ENCODE measurements around the gene RBM38. TPM values are rescaled to one million over a fixed set of nuclear protein-coding genes. Genes with fewer than 3 reads are reported as not detected.

RBM38 gene
- polyA plus RNA-seq, 4 donors: 13.2 to 17.5 (median 15.8) TPM

DNA sequence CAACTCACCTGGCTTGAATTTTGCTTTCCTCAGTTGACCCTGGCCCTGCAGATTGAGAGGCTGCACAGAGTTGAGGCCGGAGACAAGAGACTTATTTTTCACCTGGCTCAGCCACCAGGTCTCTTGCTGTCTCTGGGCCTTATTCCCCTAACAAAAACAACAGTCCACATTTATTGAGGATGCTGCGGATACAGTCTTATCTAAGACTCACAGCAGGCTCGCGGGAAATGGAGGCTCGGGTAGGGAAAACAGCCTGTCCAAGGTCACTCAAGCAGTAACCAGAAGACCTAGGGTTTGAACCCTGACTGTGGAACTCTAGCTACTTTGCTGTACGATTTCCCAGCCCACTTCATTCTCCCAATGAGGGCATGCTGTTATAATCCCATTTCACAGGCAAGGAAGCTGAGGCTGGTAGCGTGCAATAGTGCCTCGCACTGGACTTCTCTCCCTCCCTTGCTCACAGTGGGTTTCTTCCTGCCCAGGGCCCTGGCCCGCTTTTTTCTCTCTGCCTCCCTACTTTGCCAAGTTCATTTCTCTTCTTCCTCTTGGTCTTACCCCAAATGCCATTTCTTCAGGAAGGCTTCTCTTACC, 57.7 kb downstream of the RBM38 start:
- Histone ChIP-seq H3K4me1 (ENCODE audit: control insufficient read depth in 3 of 3, insufficient read depth in 2 of 3, low read depth in 1 of 3, low read length in 2 of 3) (no peaks in the 10 kb centered on the region), H3K36me3 (ENCODE audit: control insufficient read depth in 3 of 3, insufficient read depth in 2 of 3, low read depth in 1 of 3, low read length in 3 of 3) (no peaks in the 10 kb centered on the region), H3K27ac (ENCODE audit: low read depth in 1 of 3, low read length in 2 of 3) (no peak overlapping the region), H3K9me3 (ENCODE audit: control insufficient read depth in 2 of 2, insufficient read depth in 1 of 2, low read depth in 1 of 2, low read length in 1 of 2) (no peaks in the 10 kb centered on the region), H3K4me3 (ENCODE audit: low read depth in 1 of 3, low read length in 3 of 3) (no peak overlapping the region), H3K27me3 (ENCODE audit: control insufficient read depth in 3 of 3, insufficient read depth in 3 of 3, low read length in 3 of 3) (peaks cover 0 to 3% (median 0%) of the 10 kb centered on the region in 3 donors)
- WGBS, 3 donors: 73 to 87% (median 76%) methylated on average over 9 of the region's 9 CpGs
- FAIRE-seq: no peak
- DNase-seq: no peak

DNA sequence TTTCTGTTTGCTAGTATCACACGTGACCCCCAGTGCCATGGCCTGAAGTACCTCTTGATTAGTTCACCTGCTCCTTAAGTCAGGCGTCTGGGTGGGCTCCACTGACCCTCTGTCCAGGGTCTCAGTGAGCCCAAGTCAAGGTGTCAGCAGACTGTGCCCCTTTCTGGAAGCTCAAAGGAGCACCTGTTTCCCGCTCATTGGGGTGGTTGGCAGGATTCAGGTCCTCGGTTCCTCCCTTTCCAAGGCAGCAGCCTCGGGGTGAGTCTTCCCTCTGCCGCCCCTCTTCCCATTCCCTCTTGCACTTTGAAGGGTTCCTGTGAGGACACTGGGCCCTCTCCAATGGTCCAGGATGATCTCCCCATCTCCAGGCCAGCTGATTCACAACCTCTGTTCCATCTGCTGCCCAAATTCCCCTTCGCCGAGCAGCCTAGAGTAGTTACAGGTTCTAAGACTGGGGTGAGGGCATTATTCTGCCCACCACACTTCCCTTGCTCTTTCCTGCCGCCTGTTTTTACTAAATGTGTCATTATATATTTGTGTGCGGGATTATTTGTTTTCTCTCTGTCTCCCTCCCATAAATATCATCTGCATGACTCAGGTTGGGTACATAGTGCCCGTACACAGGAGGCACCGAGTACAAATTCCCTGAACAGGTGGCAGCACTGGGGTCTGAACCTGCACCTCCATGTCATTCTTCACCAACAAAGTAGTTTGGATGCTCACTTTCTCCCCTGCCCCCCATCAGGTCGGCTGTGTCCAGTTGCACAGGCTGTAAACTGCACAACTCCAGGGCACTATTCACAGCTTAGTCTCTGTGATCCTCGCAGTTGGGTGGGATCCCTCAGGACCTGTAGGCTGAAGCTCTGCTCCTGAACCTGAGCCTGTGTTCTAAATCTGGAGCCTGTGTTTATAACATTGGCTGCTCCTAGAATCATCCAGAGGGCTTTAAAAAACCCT, 58.5 kb downstream of the RBM38 start:
- DNase-seq: no peak
- no peaks in the 10 kb centered on the region for H3K9me3 ChIP-seq (ENCODE audit: control insufficient read depth in 2 of 2, insufficient read depth in 1 of 2, low read depth in 1 of 2, low read length in 1 of 2)
- 60 to 75% (median 70%) methylated on average over 14 of the region's 14 CpGs for whole genome bisulfite sequencing, 3 donors
- no peak for FAIRE-seq
- no peak overlapping the region for H3K4me3 ChIP-seq (ENCODE audit: low read depth in 1 of 3, low read length in 3 of 3)
- no peak overlapping the region for H3K27ac ChIP-seq (ENCODE audit: low read depth in 1 of 3, low read length in 2 of 3)
- H3K4me1 ChIP-seq (ENCODE audit: control insufficient read depth in 3 of 3, insufficient read depth in 2 of 3, low read depth in 1 of 3, low read length in 2 of 3): no peaks in the 10 kb centered on the region
- no peaks in the 10 kb centered on the region for H3K36me3 ChIP-seq (ENCODE audit: control insufficient read depth in 3 of 3, insufficient read depth in 2 of 3, low read depth in 1 of 3, low read length in 3 of 3)
- H3K27me3 ChIP-seq (ENCODE audit: control insufficient read depth in 3 of 3, insufficient read depth in 3 of 3, low read length in 3 of 3): peaks cover 0 to 3% (median 0%) of the 10 kb centered on the region in 3 donors

DNA sequence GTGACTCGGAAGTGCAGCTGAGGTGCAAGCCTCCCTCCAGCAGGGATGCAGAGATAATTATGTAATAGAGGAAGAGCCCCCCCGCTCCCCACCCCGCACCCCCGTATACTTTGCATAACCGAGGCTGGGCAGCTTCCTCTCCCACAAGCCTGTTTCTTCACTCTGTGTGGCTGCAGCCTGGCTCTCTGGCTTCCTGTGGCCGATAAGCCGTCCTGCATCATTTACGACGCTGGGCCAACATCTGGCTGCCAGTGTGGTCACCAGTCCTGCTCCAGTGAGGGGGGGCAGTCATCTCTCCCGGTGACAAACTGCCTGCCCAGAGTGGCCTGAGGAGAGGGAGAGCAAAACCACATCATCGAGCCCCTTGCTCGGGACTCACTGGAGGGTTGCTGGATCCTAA, 59.2 kb downstream of the RBM38 start:
- Histone ChIP-seq H3K9me3 (ENCODE audit: control insufficient read depth in 2 of 2, insufficient read depth in 1 of 2, low read depth in 1 of 2, low read length in 1 of 2) (no peaks in the 10 kb centered on the region), H3K4me3 (ENCODE audit: low read depth in 1 of 3, low read length in 3 of 3) (no peak overlapping the region), H3K27ac (ENCODE audit: low read depth in 1 of 3, low read length in 2 of 3) (no peak overlapping the region), H3K4me1 (ENCODE audit: control insufficient read depth in 3 of 3, insufficient read depth in 2 of 3, low read depth in 1 of 3, low read length in 2 of 3) (no peaks in the 10 kb centered on the region), H3K36me3 (ENCODE audit: control insufficient read depth in 3 of 3, insufficient read depth in 2 of 3, low read depth in 1 of 3, low read length in 3 of 3) (no peaks in the 10 kb centered on the region), H3K27me3 (ENCODE audit: control insufficient read depth in 3 of 3, insufficient read depth in 3 of 3, low read length in 3 of 3) (peaks cover 0 to 3% (median 0%) of the 10 kb centered on the region in 3 donors)
- WGBS, 3 donors: 30 to 40% (median 32%) methylated on average over 12 of the region's 12 CpGs
- no peak for FAIRE-seq
- DNase-seq: peak in 1 of 2 donors; percentile 18

DNA sequence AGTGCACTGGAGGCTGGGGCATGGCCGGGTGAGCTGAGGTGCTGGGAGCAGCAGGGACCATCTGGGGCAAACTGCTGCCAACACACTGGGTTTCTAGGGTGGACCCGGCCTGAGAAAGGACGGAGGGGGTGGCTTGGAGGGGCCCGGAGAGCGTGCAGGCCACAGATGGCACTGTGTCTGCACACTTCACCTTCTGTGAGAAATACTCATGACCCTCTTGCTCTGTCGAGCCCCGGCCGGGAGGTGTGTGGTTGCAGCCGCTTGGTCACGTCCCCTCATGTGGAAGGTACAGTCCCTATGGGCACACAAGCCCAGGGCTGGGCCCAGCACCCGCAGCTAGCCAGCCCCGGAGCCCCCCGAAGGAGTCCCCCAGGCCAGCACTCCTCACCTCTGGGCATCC, 59.7 kb downstream of the RBM38 start:
- Histone ChIP-seq H3K4me1 (ENCODE audit: control insufficient read depth in 3 of 3, insufficient read depth in 2 of 3, low read depth in 1 of 3, low read length in 2 of 3) (no peaks in the 10 kb centered on the region), H3K36me3 (ENCODE audit: control insufficient read depth in 3 of 3, insufficient read depth in 2 of 3, low read depth in 1 of 3, low read length in 3 of 3) (no peaks in the 10 kb centered on the region), H3K4me3 (ENCODE audit: low read depth in 1 of 3, low read length in 3 of 3) (no peak overlapping the region), H3K27ac (ENCODE audit: low read depth in 1 of 3, low read length in 2 of 3) (no peak overlapping the region), H3K27me3 (ENCODE audit: control insufficient read depth in 3 of 3, insufficient read depth in 3 of 3, low read length in 3 of 3) (peaks cover 0 to 3% (median 0%) of the 10 kb centered on the region in 3 donors), H3K9me3 (ENCODE audit: control insufficient read depth in 2 of 2, insufficient read depth in 1 of 2, low read depth in 1 of 2, low read length in 1 of 2) (no peaks in the 10 kb centered on the region)
- WGBS, 3 donors: 63 to 71% (median 70%) methylated on average over 11 to 13 of the region's 13 CpGs
- DNase-seq: no peak
- no peak for FAIRE-seq

DNA sequence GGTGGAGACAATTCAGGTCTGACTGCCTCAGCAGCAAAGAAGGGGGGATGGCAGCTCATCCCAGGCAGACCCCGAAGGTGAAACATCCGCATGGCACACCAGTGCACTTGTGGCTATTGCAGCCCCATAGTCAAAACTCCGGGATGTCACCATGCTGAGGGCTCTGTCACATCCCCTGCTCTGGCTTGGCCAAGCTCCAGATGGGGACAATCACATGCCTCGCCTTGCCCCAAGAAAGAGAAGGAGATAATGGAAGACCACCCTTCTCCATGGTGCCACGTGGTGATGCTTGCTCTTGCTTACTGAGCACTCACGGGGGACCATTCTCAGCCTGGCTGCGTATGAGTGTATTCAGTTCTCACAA, 60.2 kb downstream of the RBM38 start:
- Histone ChIP-seq H3K27ac (ENCODE audit: low read depth in 1 of 3, low read length in 2 of 3) (no peak overlapping the region), H3K4me3 (ENCODE audit: low read depth in 1 of 3, low read length in 3 of 3) (no peak overlapping the region), H3K36me3 (ENCODE audit: control insufficient read depth in 3 of 3, insufficient read depth in 2 of 3, low read depth in 1 of 3, low read length in 3 of 3) (no peaks in the 10 kb centered on the region), H3K9me3 (ENCODE audit: control insufficient read depth in 2 of 2, insufficient read depth in 1 of 2, low read depth in 1 of 2, low read length in 1 of 2) (no peaks in the 10 kb centered on the region), H3K27me3 (ENCODE audit: control insufficient read depth in 3 of 3, insufficient read depth in 3 of 3, low read length in 3 of 3) (peaks cover 0 to 3% (median 0%) of the 10 kb centered on the region in 3 donors), H3K4me1 (ENCODE audit: control insufficient read depth in 3 of 3, insufficient read depth in 2 of 3, low read depth in 1 of 3, low read length in 2 of 3) (no peaks in the 10 kb centered on the region)
- FAIRE-seq (no peak), DNase-seq (no peak)
- WGBS, 3 donors: 75 to 83% (median 83%) methylated on average over 7 of the region's 7 CpGs

DNA sequence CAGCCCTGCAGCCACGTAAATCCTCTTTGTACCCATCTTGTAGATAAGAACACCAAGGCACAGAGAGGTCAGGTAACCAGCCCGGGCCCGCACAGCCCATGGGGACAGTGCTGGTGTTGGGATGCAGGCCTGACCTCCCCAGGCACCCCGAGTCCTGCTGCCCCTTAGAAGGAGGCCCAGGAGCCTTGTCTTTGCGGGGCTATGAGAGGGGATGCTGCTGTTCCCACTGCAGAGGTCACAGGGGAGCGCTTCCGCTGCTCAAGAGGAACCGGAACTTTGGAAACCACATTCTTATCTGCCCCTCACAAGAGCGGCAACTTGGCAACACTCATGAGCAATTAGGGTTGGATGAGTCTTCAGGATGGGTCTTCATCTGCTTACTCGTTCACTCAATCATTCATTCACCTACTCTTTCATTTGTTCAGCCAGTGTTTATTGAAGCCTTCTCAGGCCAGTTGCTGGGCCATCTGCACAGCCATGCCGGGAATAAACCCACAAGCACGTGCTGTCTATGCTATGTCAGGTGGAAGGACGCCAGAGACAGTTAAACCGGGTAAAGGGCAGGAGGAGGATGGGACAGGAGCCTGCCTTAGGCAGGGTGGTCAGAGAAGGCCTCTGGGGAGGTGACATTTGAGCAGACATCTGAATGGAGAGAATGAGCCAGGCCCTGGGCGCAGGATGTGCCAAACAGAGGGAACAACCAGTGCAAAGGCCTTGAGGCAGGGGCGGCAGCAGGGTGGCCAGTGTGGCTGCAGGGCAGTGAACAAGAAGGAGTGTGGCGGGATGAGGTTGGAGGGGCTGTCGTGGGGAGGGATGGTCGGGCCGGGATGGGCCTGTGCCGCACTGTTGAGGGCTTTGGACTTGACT, 60.8 kb downstream of the RBM38 start:
- no peaks in the 10 kb centered on the region for H3K9me3 ChIP-seq (ENCODE audit: control insufficient read depth in 2 of 2, insufficient read depth in 1 of 2, low read depth in 1 of 2, low read length in 1 of 2)
- H3K27ac ChIP-seq (ENCODE audit: low read depth in 1 of 3, low read length in 2 of 3): no peak overlapping the region
- no peak overlapping the region for H3K4me3 ChIP-seq (ENCODE audit: low read depth in 1 of 3, low read length in 3 of 3)
- WGBS, 3 donors: 66 to 72% (median 67%) methylated on average over 20 to 21 of the region's 21 CpGs
- FAIRE-seq (no peak), DNase-seq (no peak)
- H3K36me3 ChIP-seq (ENCODE audit: control insufficient read depth in 3 of 3, insufficient read depth in 2 of 3, low read depth in 1 of 3, low read length in 3 of 3): no peaks in the 10 kb centered on the region
- H3K27me3 ChIP-seq (ENCODE audit: control insufficient read depth in 3 of 3, insufficient read depth in 3 of 3, low read length in 3 of 3): peaks cover 0 to 3% (median 0%) of the 10 kb centered on the region in 3 donors
- no peaks in the 10 kb centered on the region for H3K4me1 ChIP-seq (ENCODE audit: control insufficient read depth in 3 of 3, insufficient read depth in 2 of 3, low read depth in 1 of 3, low read length in 2 of 3)

DNA sequence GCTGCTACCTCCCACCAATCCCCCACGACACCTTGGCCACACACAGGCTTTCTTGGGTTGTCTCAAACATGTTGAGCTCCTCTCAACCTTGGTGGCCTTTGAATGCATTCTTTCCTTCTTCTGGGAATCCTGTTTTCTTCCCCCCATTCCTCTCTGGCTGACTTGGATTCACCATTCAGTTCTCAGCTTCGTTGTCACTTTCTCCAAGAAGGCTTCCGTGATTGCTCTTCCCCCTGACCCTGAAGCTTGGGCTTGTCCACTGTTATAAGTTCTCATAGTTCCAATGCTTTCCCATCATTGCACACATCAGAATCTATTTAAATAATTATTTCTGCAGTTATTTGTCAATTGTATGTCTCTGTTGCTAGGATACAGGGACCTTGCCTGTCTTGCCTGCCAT, 64.2 kb downstream of the RBM38 start:
- DNase-seq: no peak
- WGBS, 3 donors: 73 to 87% (median 83%) methylated on average over 3 of the region's 3 CpGs
- Histone ChIP-seq H3K4me1 (ENCODE audit: control insufficient read depth in 3 of 3, insufficient read depth in 2 of 3, low read depth in 1 of 3, low read length in 2 of 3) (no peaks in the 10 kb centered on the region), H3K36me3 (ENCODE audit: control insufficient read depth in 3 of 3, insufficient read depth in 2 of 3, low read depth in 1 of 3, low read length in 3 of 3) (no peaks in the 10 kb centered on the region), H3K4me3 (ENCODE audit: low read depth in 1 of 3, low read length in 3 of 3) (no peak overlapping the region), H3K9me3 (ENCODE audit: control insufficient read depth in 2 of 2, insufficient read depth in 1 of 2, low read depth in 1 of 2, low read length in 1 of 2) (peaks cover 0 to 6% of the 10 kb centered on the region in 2 donors), H3K27ac (ENCODE audit: low read depth in 1 of 3, low read length in 2 of 3) (no peak overlapping the region), H3K27me3 (ENCODE audit: control insufficient read depth in 3 of 3, insufficient read depth in 3 of 3, low read length in 3 of 3) (no peaks in the 10 kb centered on the region)
- no peak for FAIRE-seq

DNA sequence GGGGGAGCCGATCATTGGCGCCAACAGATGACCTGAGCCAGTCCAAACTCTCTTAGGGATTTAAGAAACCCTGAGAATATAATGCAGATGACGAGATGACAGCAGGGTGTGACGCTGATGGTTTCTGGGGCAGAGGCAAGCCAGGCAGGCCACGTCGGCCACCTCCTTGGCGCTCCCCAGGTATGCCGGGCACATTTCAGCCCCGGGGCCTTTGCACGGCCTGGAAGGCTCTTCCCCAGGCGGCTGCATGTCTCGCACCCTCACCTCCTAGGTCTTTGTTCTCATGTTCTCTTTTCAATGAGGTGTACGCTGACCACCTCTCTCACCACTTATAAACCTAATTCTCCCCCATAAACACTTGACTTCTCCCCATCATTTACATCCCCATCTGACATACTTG, 64.9 kb downstream of the RBM38 start:
- Histone ChIP-seq H3K4me1 (ENCODE audit: control insufficient read depth in 3 of 3, insufficient read depth in 2 of 3, low read depth in 1 of 3, low read length in 2 of 3) (no peaks in the 10 kb centered on the region), H3K36me3 (ENCODE audit: control insufficient read depth in 3 of 3, insufficient read depth in 2 of 3, low read depth in 1 of 3, low read length in 3 of 3) (no peaks in the 10 kb centered on the region), H3K4me3 (ENCODE audit: low read depth in 1 of 3, low read length in 3 of 3) (no peak overlapping the region), H3K9me3 (ENCODE audit: control insufficient read depth in 2 of 2, insufficient read depth in 1 of 2, low read depth in 1 of 2, low read length in 1 of 2) (peaks cover 0 to 6% of the 10 kb centered on the region in 2 donors), H3K27ac (ENCODE audit: low read depth in 1 of 3, low read length in 2 of 3) (no peak overlapping the region), H3K27me3 (ENCODE audit: control insufficient read depth in 3 of 3, insufficient read depth in 3 of 3, low read length in 3 of 3) (no peaks in the 10 kb centered on the region)
- 90 to 97% (median 96%) methylated on average over 13 of the region's 13 CpGs for WGBS, 3 donors
- DNase-seq (no peak), FAIRE-seq (no peak)
